Activated naive CD8-positive, alpha-beta T cell treated with anti-CD3 and anti-CD28 coated beads, Interleukin-2, amount 50 U/mL, for 24 hours (primary cell): Measurements from ENCODE around the gene HECTD3.
"Not testable (repeated sequence)": the region's sequence is repeated elsewhere in the genome, so short reads cannot be mapped to it uniquely, and the experiment has no call there.

ENCODE experiments used
- ATAC-seq: fragments of 150-1000 bp; cut with Tn5 transposase; one replicate; pipeline ENCODE4 v1.10.0; 2021
- DNase-seq: peaks from one replicate; pipeline ENCODE4 v3.0.0; 2021
- H3K27ac Mint-ChIP-seq: one replicate; pipeline ENCODE4 v1.8.0; 2021; ENCODE audit warnings: mild to moderate bottlenecking, mixed read lengths
- H3K27me3 Mint-ChIP-seq: one replicate; pipeline ENCODE4 v1.8.0; 2021; ENCODE audit warnings: mixed read lengths
- H3K36me3 Mint-ChIP-seq: one replicate; pipeline ENCODE4 v1.8.0; 2021; ENCODE audit warnings: low read depth, mixed read lengths
- H3K4me1 Mint-ChIP-seq: one replicate; pipeline ENCODE4 v1.8.0; 2021; ENCODE audit warnings: mixed read lengths
- H3K4me3 Mint-ChIP-seq: one replicate; pipeline ENCODE4 v1.8.0; 2021; ENCODE audit warnings: mild to moderate bottlenecking, moderate library complexity, mixed read lengths
- H3K9me3 Mint-ChIP-seq: one replicate; pipeline ENCODE4 v1.8.0; 2021; ENCODE audit warnings: mixed read lengths

Gene HECTD3

GRCh38 chr1:45008516-45008915 is 2.6 kb downstream of the HECTD3 start:
- H3K4me3 Mint-ChIP-seq = no peak overlapping the region

GRCh38 chr1:45008076-45008475 is 3.0 kb downstream of the HECTD3 start:
- H3K9me3 Mint-ChIP-seq = no peaks in the 10 kb centered on the region
- ATAC-seq (no peak), DNase-seq (no peak)
- H3K4me3 Mint-ChIP-seq = no peak overlapping the region
- H3K27ac Mint-ChIP-seq = no peak overlapping the region
- H3K4me1 Mint-ChIP-seq = peaks cover 24% of the 10 kb centered on the region
- H3K27me3 Mint-ChIP-seq = no peaks in the 10 kb centered on the region
- H3K36me3 Mint-ChIP-seq = peaks cover 22% of the 10 kb centered on the region

More at GRCh38 chr1:45008516-45008915, 2.6 kb downstream of the HECTD3 start:
- ATAC-seq = no peak
- H3K27ac Mint-ChIP-seq = no peak overlapping the region
- H3K4me1 Mint-ChIP-seq = peaks cover 28% of the 10 kb centered on the region
- no peak for DNase-seq
- H3K27me3 Mint-ChIP-seq = no peaks in the 10 kb centered on the region
- H3K36me3 Mint-ChIP-seq = peaks cover 22% of the 10 kb centered on the region
- H3K9me3 Mint-ChIP-seq = no peaks in the 10 kb centered on the region

DNA sequence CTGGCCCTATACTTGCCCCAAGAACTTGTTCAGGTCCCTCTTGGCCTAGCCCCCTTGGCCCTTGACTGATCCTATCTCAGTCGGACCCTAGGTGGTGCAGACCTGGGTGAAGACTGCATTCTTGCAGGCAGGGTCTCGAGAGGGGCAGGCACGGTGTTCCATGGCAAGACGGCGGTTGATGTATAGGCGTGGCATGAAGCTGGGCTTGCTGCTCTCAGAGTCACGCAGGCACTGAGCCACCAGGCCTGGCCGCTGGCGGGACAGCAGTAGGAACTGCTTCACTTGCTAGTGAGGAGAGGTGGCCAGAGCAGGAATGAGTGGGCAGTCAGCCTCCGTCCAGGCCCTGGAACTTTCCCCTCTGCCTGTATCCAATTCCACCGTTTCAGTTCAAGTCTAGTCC is 3.8 kb downstream of the HECTD3 start:
- H3K36me3 Mint-ChIP-seq = peaks cover 28% of the 10 kb centered on the region
- DNase-seq (no peak), ATAC-seq (no peak)
- no peaks in the 10 kb centered on the region for H3K9me3 Mint-ChIP-seq
- H3K4me3 Mint-ChIP-seq = no peak overlapping the region
- H3K27ac Mint-ChIP-seq = no peak overlapping the region
- no peaks in the 10 kb centered on the region for H3K27me3 Mint-ChIP-seq
- peaks cover 21% of the 10 kb centered on the region for H3K4me1 Mint-ChIP-seq

GRCh38 chr1:45005761-45006160 is 5.4 kb downstream of the HECTD3 start:
- Mint-ChIP-seq H3K9me3 (no peaks in the 10 kb centered on the region), H3K27ac (no peak overlapping the region), H3K4me3 (no peak overlapping the region), H3K4me1 (peaks cover 16% of the 10 kb centered on the region), H3K27me3 (no peaks in the 10 kb centered on the region), H3K36me3 (peaks cover 33% of the 10 kb centered on the region)
- DNase-seq (no peak), ATAC-seq (no peak)

- peaks cover 10% of the 10 kb centered on the region for H3K4me1 Mint-ChIP-seq
- DNase-seq = no peak
- H3K36me3 Mint-ChIP-seq = peaks cover 33% of the 10 kb centered on the region
- H3K4me3 Mint-ChIP-seq = no peak overlapping the region
- no peak overlapping the region for H3K27ac Mint-ChIP-seq
- no peaks in the 10 kb centered on the region for H3K27me3 Mint-ChIP-seq
- no peak for ATAC-seq
- no peaks in the 10 kb centered on the region for H3K9me3 Mint-ChIP-seq
These were observed 6.7 kb downstream of the HECTD3 start for GRCh38 chr1:45004281-45004920.

DNA sequence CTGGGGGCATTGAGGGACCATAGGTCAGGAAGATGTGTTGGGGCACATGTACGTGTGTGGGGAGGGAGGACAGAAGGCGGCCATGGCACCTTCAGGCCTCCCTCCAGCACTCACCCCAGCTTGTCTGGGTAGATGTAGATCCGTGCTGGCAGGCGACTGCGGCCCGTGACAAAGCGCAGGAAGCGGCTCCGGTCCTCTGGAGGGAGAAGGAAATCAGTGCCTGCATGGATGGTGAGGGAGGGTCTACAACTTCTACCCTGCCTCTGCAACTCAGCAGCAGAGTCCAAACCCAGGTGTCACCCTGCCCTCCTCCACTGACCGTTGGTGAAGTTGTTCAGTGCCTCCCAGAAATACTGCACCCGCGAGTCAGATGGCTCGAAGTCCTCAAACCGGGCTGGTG is 7.4 kb downstream of the HECTD3 start:
- no peak for ATAC-seq
- Mint-ChIP-seq H3K4me3 (no peak overlapping the region), H3K27me3 (no peaks in the 10 kb centered on the region), H3K36me3 (peaks cover 27% of the 10 kb centered on the region), H3K27ac (no peak overlapping the region), H3K9me3 (no peaks in the 10 kb centered on the region), H3K4me1 (peaks cover 7% of the 10 kb centered on the region)
- no peak for DNase-seq

GRCh38 chr1:45002650-45003645 is 8.2 kb downstream of the HECTD3 start:
- DNase-seq (no peak), ATAC-seq (no peak)
- Mint-ChIP-seq H3K27me3 (no peaks in the 10 kb centered on the region), H3K36me3 (peaks cover 27% of the 10 kb centered on the region), H3K4me1 (peaks cover 7% of the 10 kb centered on the region), H3K4me3 (no peak overlapping the region), H3K9me3 (no peaks in the 10 kb centered on the region), H3K27ac (no peak overlapping the region)

DNA sequence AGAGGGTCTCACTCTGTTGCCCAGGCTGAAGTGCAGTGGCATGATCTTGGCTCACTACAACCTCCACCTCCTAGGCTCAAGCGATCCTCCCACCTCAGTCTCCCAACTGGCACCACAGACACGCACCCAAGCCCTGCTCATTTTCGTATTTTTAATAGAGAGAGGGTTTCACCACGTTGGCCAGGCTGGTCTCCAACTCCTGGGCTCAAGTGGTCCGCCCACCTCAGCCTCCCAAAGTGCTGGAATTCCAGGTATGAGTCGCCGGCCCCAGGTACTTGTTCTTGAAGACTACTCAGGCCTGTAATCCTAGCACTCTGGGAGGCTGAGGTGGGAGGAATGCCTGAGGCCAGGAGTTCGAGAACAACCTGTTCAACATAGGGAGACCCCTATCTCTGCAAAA is 9.5 kb downstream of the HECTD3 start:
- not testable (repeated sequence) for H3K4me3 Mint-ChIP-seq, DNase-seq, H3K4me1 Mint-ChIP-seq, H3K9me3 Mint-ChIP-seq, H3K27me3 Mint-ChIP-seq, ATAC-seq, H3K27ac Mint-ChIP-seq
- H3K36me3 Mint-ChIP-seq = peaks cover 25% of the 10 kb centered on the region

- Mint-ChIP-seq H3K36me3 (peaks cover 25% of the 10 kb centered on the region), H3K4me1 (peaks cover 7% of the 10 kb centered on the region), H3K4me3 (no peak overlapping the region), H3K27me3 (no peaks in the 10 kb centered on the region), H3K27ac (peak overlapping the region; percentile 60), H3K9me3 (no peaks in the 10 kb centered on the region)
- ATAC-seq (no peak), DNase-seq (no peak)
These were observed 10.1 kb downstream of the HECTD3 start for GRCh38 chr1:45001011-45001481.

DNA sequence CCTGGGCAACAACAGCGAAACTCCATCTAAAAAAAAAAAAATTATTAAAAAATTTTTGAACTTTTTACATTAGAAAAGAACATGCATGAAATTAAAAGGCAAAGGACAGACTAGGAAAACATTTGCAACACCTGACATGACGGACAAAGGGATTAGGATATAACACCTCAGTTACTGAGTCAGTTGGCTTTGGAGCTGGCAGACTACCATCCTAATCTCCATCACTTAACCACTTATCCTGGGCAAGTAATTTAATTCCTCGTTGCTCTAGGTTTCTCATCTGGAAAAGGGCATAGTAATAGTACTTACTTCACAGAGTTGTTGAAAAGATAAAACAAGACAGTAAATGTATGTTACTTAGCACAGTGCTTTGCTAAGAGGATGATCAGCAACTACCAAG is 11.9 kb downstream of the HECTD3 start:
- H3K27me3 Mint-ChIP-seq = no peaks in the 10 kb centered on the region

DNA sequence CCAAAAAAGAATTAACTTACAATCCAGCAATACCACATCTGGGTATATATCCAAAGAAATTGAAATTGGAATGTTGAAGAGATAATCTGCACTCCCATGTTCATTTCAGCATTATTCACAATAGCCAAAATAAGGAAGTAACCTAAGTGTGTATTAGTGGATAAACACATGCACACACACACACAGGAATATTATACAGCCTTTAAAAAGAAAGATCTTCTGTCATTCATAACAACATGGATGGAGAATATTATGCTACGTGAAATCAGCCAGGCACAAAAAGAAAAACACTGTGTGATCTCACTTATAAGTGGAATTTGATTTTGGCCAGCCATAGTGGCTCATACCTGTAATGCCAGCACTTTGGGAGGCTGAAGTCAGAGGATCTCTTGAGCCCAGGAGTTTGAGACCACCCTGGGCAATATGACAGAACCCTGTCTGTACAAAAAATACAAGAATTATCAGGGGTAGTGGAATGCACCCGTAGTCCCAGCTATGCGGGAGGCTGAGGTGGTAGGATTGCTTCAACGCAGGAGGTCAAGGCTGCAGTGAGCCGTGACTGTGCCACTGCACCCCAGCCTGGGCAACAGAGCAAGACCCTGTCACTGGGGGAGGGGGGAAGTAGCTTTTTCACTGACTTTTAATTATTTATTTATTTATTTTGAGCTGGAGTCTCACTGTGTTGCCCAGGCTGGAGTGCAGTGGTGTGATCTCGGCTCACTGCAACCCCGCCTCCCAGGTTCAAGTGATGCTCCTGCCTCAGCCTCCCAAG is 15.5 kb downstream of the HECTD3 start:
- Mint-ChIP-seq H3K4me3 (no peak overlapping the region), H3K36me3 (no peaks in the 10 kb centered on the region), H3K27me3 (no peaks in the 10 kb centered on the region), H3K9me3 (no peaks in the 10 kb centered on the region), H3K4me1 (peaks cover 3% of the 10 kb centered on the region), H3K27ac (no peak overlapping the region)
- DNase-seq = no peak
- ATAC-seq = no peak

More for the DNA sequence above, 11.9 kb downstream of the HECTD3 start:
- Mint-ChIP-seq H3K36me3 (peaks cover 11% of the 10 kb centered on the region), H3K4me3 (no peak overlapping the region), H3K27ac (no peak overlapping the region), H3K9me3 (no peaks in the 10 kb centered on the region), H3K4me1 (peaks cover 7% of the 10 kb centered on the region)
- DNase-seq (no peak), ATAC-seq (no peak)

DNA sequence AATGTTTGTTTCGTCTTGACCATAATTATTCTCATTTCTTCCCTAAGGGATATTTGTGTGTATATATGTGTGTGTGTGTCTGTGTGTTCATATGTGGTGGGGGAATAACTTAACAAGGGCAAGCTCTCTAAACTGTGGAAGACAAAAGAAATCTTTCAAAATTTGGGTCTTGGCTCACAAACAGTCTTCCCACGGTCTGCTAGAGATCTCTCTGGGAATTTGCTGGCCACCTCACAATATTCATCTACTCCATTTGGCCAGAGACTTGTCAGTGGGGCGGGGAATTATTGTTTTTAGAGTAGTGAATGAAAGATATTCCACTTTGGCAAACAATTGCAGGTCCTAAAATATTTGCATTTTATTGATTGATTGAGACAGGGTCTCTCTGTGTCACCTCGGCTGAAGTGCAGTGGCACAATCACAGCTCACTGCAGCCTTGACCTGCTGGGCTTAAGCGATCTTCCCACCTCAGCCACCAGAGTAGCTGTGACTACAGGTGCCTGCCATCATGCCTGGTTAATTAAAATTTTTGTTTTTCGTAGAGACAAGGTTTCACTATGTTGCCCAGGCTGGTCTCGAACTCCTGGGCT is 16.7 kb downstream of the HECTD3 start:
- H3K36me3 Mint-ChIP-seq = no peaks in the 10 kb centered on the region
- no peaks in the 10 kb centered on the region for H3K9me3 Mint-ChIP-seq
- H3K27ac Mint-ChIP-seq = no peak overlapping the region
- ATAC-seq (no peak), DNase-seq (no peak)
- no peaks in the 10 kb centered on the region for H3K27me3 Mint-ChIP-seq
- no peaks in the 10 kb centered on the region for H3K4me1 Mint-ChIP-seq
- H3K4me3 Mint-ChIP-seq = no peak overlapping the region

DNA sequence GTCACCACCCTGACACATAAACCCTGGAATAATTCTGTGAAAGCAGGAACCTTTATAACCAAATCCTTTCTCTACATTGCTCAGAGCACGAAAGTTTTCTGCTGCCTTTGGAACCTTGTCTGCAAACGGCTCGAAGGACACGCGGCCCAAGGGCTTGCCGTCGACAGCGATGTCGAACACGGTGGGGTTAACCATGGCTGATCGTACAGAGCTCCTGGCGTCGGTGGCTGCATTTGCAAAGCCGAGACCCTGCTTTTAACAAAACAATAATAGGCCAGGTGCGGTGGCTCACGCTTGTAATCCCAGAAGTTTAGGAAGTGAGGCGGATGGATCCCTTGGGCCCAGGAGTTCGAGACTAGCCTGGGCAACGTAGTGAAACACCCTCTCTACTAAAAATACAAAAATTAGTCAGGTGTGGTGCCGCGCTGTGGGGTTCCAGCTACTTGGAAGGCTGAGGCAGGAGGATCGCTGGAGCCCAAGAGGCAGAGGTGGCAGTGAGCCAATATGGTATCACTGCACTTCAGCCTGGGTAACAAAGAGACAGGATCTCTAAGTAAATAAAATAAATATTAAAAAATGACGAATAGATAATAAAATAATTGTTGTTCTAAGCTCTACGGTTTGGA is 22.5 kb downstream of the HECTD3 start:
- H3K27me3 Mint-ChIP-seq = no peaks in the 10 kb centered on the region
- DNase-seq (no peak), ATAC-seq (no peak)
- no peak overlapping the region for H3K4me3 Mint-ChIP-seq
- no peak overlapping the region for H3K27ac Mint-ChIP-seq
- peaks cover 22% of the 10 kb centered on the region for H3K4me1 Mint-ChIP-seq
- H3K36me3 Mint-ChIP-seq = peaks cover 7% of the 10 kb centered on the region
- H3K9me3 Mint-ChIP-seq = no peaks in the 10 kb centered on the region
